Activated CD8-positive, alpha-beta memory T cell treated with anti-CD3 and anti-CD28 coated beads, Interleukin-2, amount 50 U/mL, for 4 hours (primary cell): ENCODE measurements around the gene DOK4.
"Not testable (repeated sequence)": the region's sequence is repeated elsewhere in the genome, so short reads cannot be mapped to it uniquely, and the experiment has no call there.

Source experiments
- DNase-seq: peaks from one replicate; pipeline ENCODE4 v3.0.0-alpha.2; 2020

Gene DOK4

DNA sequence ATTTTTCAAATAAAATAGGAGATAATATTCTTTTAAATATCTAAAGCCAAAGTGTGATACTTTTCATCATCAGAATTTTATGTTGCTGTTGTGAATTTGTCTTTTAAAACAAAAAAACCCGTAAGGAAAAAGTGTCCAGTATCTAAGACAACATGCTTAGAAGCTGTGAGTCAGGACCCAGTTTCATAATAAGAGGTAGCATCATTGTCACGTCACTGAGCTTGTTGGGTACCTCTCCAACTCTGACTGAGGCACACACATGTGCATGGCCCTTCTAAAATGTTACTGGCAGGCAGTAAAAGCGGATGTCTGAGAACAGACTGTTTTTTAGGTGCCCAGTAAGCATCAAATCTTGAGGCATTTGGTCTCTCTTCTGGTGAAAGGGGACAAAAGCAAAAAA is 41.6 kb downstream of the DOK4 start:
- DNase-seq: no peak

DNA sequence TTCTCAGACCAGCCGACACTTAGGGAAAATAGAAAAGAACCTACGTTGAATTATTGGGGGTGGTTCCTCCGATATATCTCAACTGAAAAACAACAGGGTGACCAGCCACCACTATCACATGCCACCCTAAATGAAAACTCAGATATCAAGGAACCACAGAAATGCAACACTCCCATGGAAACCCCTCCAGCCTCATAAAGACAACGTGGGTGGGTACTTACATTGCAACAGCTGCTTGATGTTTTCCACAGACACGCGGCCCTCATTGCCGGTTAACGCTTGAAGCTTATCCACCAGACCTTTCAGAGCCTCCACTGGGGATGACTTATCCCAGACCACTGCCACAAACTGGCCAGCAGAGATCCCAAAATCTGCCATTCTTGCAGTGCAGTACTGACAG is 45.7 kb downstream of the DOK4 start:
- not testable (repeated sequence) for DNase-seq

DNA sequence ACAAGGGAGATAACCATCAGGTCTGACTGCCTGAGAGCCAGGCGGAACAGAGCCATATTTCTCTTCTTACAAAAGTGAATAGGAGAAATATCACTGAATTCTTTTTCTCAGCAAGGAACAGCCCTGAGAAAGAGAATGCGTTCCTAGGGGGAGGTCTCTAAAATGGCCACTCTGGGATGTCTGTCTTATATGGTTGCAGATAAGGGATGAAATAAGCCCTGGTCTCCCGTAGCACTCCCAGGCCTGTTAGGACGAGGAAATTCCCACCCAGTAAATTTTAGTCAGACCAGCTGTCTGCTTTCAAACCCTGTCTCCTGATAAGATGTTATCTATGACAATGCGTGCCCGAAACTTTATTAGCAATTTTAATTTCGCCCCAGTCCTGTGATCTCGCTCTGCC is 46.3 kb downstream of the DOK4 start:
- DNase-seq: not testable (repeated sequence)

DNA sequence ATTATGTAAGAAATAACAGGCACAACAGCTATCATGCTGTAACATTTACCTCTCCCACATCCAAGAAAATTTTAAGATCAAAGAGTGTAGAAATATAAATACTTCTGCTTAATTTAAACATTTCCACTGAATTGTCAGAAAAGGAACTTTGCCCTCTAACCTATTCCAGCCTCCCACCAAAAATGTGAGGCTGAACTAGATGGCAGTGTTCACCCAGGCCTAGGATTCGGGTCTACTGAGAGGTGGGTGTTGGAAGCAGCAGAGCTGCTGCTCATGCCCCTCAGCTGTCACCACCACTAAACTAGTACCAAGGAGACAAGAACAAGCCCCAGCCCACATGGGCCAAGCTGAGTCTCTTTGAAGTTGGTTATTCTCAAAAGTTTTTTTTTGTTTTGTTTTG is 50.5 kb downstream of the DOK4 start:
- DNase-seq: no peak

DNA sequence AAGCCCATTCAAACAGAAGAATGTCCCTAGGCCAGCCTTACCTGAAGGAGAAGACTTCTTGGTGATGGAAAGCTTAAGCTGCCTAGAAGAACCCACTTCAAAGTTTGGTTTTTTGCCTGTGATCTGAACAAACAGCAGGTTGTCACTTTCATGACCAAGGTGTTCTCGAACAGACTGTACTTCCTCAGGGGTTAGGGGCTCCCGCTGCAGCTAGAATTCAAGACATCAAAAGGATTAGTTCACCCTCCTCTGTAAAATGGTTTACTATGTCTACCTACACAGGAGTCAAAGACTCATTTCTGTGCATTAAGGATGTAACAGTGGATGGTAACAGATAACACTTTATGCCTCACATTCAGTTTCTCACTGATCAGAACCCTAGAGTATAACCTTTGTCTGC is 52.3 kb downstream of the DOK4 start:
- no peak for DNase-seq

DNA sequence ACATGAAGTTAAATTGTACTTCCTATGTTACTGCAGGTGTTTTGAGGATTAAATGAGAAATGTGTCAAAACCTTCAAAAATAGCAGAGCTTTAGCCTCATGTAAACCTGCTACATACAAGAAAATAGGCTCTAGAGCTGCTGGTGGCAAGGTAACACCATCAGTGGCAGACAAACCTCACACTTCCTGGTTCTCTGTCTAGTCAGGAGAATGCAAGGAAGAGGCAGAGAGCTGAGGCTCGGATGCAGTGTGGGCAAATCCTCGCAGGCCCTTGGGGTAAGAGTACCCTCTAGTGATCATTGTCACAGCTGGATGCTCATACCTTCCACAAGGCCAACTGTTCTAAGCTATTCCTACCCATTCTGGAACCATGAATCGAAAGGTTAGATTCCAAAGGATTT is 53.3 kb downstream of the DOK4 start:
- no peak for DNase-seq

DNA sequence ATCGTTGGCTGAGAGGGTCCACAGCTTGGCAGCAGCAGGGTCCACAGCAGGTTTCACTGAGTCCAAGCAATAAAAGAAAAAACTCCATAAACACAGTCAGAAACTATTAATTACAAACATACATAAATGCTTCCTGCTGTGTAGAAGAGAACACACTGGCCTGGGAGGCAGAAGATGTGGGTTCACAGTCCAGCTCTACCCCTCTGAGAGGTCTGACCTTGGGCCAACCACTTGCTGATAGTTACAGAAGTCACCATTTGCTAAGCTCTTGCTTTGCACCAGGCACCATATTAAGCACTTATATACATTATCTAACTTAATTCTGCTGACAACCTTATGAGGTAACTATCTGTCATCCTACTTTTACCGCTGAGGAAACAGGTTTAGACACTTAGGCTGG is 53.8 kb downstream of the DOK4 start:
- DNase-seq: no peak

DNA sequence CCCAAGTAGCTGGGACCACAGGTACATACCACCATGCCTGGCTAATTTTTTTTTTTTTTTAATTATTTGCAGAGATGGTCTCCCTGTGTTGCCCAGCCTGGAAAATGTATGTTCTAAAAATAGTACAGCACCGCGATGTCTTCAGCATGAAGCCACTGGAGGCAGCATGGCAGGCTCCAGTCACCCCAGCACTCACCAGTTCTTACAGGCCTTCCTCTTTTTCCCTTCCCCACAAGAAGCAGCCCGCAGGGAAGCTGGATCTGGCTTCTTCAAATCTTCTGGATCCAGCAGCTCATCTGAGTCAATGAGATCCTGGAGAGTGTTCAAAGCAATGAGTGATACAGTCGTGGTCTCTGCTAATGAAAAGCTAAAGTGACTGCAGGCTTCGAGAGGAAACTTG is 55.3 kb downstream of the DOK4 start:
- DNase-seq: no peak

DNA sequence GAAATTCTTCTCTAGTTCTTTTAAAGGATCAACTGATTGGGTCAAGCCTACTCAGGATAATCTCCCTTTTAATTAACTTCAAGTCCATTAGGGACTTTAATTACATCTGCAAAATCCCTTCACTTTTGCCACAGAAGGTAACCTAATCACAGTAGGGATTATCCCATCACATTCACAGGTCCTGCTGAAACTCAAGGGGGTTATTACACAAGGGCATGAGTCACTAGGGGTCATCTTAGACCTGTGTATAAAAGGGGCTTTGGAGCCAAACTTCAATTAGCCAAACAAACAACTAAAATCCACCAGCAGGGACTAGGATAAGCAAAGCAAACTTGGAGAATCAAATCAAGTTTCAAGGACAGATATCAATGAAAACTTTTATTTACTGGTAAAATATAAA is 58.5 kb downstream of the DOK4 start:
- DNase-seq: no peak

DNA sequence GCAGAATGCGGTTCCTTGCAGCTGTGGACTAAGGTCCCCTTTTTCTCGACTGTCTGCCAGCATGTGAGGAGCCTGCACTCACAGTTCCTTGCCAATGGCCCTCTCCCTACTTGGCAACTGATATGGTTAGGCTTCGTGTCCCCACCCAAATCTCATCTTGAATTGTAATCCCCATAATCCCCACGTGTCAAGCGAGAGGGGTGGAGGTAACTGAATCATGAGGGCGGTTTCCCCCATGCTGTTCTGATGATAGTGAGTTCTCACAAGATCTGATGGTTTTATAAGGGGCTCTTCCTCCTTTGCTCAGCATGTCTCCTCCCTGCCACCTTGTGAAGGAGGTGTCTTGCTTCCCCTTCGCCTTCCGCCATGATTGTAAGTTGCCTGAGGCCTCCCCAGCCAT is 59.0 kb downstream of the DOK4 start:
- DNase-seq: no peak

DNA sequence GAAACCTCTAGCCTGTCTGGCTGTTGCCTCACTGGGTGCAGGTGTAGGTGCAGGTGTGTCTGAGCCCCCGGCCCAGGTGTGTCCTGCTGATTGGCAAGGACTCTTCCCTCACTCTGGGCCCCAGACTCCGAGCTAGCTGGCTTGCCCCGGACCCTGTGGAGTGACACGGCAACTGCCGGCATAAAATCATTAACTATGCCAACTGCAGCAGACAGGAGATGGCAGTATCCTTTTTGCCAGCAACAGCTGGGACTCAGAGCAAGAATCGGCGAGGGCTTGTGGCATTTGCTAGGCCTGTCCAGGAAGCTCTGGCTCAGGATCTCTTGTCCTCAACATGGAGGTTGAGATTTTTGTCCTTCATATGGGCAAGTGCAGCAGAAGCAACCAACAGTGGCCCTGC is 59.9 kb downstream of the DOK4 start:
- DNase-seq: no peak

DNA sequence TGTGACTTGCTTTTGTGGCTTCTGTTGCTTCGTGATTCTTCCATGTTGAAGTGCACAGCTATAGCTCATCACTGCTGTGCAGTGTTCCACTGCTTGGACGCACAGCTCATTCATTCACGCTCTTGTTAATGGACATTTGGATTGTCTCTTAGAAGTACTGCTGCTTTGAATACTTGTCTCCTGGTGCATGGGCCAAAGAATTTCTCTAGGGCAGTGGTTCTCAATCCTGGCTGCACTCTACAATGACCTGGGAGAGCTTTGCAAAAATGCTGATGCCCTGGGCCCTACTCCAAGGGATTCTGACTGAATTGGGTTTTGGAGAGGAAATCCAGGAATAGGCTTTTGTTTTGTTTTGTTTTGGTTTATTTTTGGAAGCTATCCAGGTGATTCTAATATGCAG is 61.7 kb downstream of the DOK4 start:
- DNase-seq: no peak

DNA sequence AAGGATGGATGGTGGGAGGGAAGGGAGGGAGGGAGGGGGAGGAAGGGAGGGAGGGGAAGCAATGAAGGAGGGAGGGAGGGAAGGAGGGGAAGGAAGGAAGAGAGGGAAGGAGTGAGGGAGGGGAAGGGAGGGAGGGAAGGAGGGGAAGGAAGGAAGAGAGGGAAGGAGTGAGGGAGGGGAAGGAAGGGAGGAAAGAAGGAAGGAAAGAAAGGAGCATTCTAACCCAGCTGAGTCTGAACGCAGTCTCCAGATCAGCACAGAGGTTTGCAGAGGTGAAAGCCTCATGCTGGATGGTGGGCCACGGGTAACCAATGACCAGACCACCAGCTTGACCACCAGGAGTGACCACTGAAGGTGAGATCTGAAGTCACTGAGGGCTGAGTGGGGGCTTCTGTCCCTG is 63.1 kb downstream of the DOK4 start:
- DNase-seq: no peak

DNA sequence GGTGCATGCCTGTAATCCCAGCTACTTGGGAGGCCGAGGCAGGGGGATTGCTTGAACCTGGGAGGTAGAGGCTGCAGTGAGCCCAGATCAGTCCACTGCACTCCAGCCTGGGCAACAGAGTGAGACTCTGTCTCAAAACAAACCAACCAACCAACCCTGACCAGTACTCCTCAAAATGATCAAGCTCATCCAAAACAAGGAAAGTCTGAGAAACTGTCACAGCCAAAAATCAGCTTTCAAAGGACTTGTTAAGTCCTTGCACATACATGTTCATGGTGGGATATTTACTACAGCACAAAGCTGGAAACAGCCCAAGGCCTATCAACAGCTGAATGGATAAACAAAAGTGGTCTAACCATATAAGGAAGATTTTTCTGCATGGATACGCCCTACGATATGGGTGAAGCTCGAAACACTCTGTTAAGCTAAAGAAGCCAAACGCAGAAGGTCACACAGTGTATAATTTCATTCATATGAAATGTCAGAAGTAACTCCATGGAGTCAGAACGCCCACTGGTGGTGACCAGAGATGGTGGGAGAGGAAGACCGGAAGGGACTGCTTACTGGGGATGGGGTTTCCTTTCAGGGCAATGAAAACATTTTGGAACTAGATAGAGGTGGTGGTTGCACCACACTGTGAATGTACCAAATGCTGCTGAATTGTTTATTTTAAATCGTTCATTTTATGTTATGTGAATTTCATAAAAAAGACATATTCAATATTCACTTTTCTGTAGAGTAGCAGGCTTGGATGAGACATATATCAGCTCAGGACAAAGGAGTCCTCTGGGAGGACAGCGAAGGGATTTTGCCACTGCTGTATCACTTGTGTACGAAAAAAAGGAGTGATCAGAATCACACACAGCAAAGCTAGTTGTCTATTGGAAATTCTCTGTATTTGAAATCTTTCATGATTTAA is 64.0 kb downstream of the DOK4 start:
- no peak for DNase-seq
